ENCODE results near the gene ECHDC1.
"Not testable (repeated sequence)": the region's sequence is repeated elsewhere in the genome, so short reads cannot be mapped to it uniquely, and the experiment has no call there.

Gene ECHDC1

DNA sequence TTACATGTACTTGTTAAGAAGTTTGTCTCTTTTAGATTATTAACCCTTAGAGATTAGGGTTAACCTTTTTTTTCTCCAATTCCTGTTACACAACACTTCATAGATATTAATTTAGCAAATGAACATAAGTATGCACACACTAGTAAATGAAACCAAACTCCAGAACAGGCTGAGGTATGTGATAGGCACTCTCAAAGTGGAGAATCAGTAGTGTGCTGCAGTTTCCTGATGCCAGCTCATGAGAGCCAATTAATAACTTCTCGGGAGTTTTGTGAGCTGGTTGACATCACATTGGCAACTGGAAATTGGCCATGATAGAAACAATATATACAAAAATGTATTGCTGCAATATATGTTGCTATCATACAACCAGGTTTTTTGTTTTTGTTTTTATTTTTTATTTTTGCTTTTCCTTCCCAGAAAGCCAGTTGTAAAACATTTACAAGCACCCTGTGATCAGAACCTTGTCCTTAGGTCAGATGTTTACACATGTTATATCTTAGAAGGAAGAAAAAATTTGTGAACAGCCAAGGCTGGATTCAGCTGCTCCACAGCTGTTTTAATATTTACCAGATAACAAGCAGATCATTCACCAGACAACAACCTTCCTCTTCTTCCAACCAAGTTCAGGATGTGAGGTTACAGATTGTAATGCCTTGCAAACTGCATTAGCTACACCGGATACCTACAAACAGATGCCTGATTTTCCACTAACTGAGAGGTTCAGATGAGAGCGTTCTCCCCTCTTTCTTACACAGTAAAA, 42.4 kb upstream of the ECHDC1 start:
- no peak for DNase-seq

DNA sequence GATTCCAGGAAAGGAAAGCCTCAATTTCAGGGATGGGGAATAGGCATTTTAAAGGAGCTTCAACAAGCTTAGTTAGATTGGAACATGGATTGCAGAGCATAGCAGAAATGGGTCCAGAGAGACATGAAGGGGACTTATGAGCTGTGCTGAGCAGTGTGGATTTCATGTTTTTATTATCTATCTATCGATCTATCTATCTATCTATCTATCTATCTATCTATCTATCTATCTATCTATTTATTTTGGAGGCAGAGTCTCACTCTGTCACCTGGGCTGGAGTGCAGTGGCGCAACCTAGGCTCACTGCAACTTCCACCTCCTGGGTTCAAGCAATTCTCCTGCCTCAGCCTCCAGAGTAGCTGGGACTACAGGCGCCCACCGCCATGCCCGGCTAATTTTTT, 41.4 kb upstream of the ECHDC1 start:
- not testable (repeated sequence) for H2BK5ac ChIP-seq (ENCODE audit: low read depth, low read length, poor library complexity, severe bottlenecking); H2AFZ ChIP-seq (ENCODE audit: low read depth, low read length)
- WGBS, result 86% methylated on average over 5 of the region's 5 CpGs

More for the DNA sequence above, 42.4 kb upstream of the ECHDC1 start:
- Histone ChIP-seq H3K4me1 (ENCODE audit: control insufficient read depth, insufficient read depth, low read depth, low read length) (no peaks in the 10 kb centered on the region), H3K36me3 (ENCODE audit: control insufficient read depth in 1 of 2, insufficient read depth in 2 of 2, low read depth in 1 of 2, low read length in 2 of 2) (no peaks in the 10 kb centered on the region), H2AFZ (ENCODE audit: low read depth, low read length) (no peak overlapping the region), H3K79me1 (replicated peaks; ENCODE audit: low read length, poor library complexity, severe bottlenecking) (no peaks in the 10 kb centered on the region), H3K23ac (ENCODE audit: low read length in 2 of 2) (no peak overlapping the region), H2BK5ac (ENCODE audit: low read depth, low read length, poor library complexity, severe bottlenecking) (no peak overlapping the region), H2BK15ac (ENCODE audit: low read depth, poor library complexity, severe bottlenecking) (no peak overlapping the region), H3K27ac (ENCODE audit: low read length, poor library complexity, severe bottlenecking) (no peak overlapping the region), H4K8ac (ENCODE audit: low read length) (no peak overlapping the region), H2AK5ac (ENCODE audit: low read length, severe bottlenecking) (no peak overlapping the region), H4K91ac (ENCODE audit: low read length) (no peak overlapping the region), H2BK120ac (ENCODE audit: low read depth, low read length) (no peak overlapping the region), H3K9me3 (ENCODE audit: control insufficient read depth, low read length) (no peaks in the 10 kb centered on the region), H3K18ac (ENCODE audit: low read depth in 1 of 2, low read length in 2 of 2) (no peak overlapping the region), H3K9ac (ENCODE audit: low read length) (no peak overlapping the region), H3K4me2 (ENCODE audit: low read length, poor library complexity, severe bottlenecking) (no peak overlapping the region), H3K14ac (ENCODE audit: low read length in 2 of 2) (no peak overlapping the region), H3K27me3 (ENCODE audit: control insufficient read depth in 1 of 2, insufficient read depth in 1 of 2, low read length in 2 of 2) (no peaks in the 10 kb centered on the region), H3K4me3 (ENCODE audit: insufficient read depth in 1 of 2, low read depth in 1 of 2, low read length in 2 of 2) (no peak overlapping the region), H3K4ac (ENCODE audit: low read depth in 1 of 2, low read length in 2 of 2) (no peak overlapping the region), H2BK12ac (ENCODE audit: low read length in 2 of 2) (no peak overlapping the region)
- WGBS, result 100% methylated on average over 1 of the region's 3 CpGs

DNA sequence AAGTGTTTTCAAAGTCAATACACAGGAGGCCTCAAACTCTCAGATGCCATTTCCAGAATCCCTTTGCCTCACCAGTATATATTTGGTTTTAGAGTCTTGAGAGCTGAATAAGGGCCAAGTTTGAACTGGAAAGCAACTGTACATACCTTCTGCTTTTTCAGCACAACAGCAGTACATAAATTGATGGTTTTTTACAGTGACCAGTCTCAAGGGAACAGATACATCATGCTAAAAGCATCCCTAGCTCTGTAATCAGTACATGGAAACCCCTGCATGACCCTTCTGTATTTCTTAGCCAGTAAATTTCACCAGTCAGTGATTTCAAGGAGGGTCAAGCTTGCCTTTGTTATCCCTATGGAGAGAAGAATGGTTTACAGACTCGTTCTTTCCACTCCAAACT, 40.6 kb upstream of the ECHDC1 start:
- Histone ChIP-seq H3K27me3 (ENCODE audit: control insufficient read depth in 1 of 2, insufficient read depth in 1 of 2, low read length in 2 of 2) (no peaks in the 10 kb centered on the region), H3K18ac (ENCODE audit: low read depth in 1 of 2, low read length in 2 of 2) (no peak overlapping the region), H4K8ac (ENCODE audit: low read length) (no peak overlapping the region), H3K4me3 (ENCODE audit: insufficient read depth in 1 of 2, low read depth in 1 of 2, low read length in 2 of 2) (no peak overlapping the region), H3K4me1 (ENCODE audit: control insufficient read depth, insufficient read depth, low read depth, low read length) (no peaks in the 10 kb centered on the region), H3K79me1 (replicated peaks; ENCODE audit: low read length, poor library complexity, severe bottlenecking) (no peaks in the 10 kb centered on the region), H3K27ac (ENCODE audit: low read length, poor library complexity, severe bottlenecking) (no peak overlapping the region), H2BK15ac (ENCODE audit: low read depth, poor library complexity, severe bottlenecking) (no peak overlapping the region), H2AFZ (ENCODE audit: low read depth, low read length) (no peak overlapping the region), H3K4me2 (ENCODE audit: low read length, poor library complexity, severe bottlenecking) (no peak overlapping the region), H2BK120ac (ENCODE audit: low read depth, low read length) (no peak overlapping the region), H3K14ac (ENCODE audit: low read length in 2 of 2) (no peak overlapping the region), H2BK5ac (ENCODE audit: low read depth, low read length, poor library complexity, severe bottlenecking) (no peak overlapping the region), H2BK12ac (ENCODE audit: low read length in 2 of 2) (no peak overlapping the region), H3K4ac (ENCODE audit: low read depth in 1 of 2, low read length in 2 of 2) (no peak overlapping the region), H4K91ac (ENCODE audit: low read length) (no peak overlapping the region), H3K9ac (ENCODE audit: low read length) (no peak overlapping the region), H3K23ac (ENCODE audit: low read length in 2 of 2) (no peak overlapping the region), H3K9me3 (ENCODE audit: control insufficient read depth, low read length) (no peaks in the 10 kb centered on the region), H3K36me3 (ENCODE audit: control insufficient read depth in 1 of 2, insufficient read depth in 2 of 2, low read depth in 1 of 2, low read length in 2 of 2) (no peaks in the 10 kb centered on the region), H2AK5ac (ENCODE audit: low read length, severe bottlenecking) (no peak overlapping the region)
- DNase-seq, result peak; percentile 20
- no CpG with 5 or more reads among the region's 1 CpG for WGBS

More for the DNA sequence above, 41.4 kb upstream of the ECHDC1 start:
- not testable (repeated sequence) for H3K4ac ChIP-seq (ENCODE audit: low read depth in 1 of 2, low read length in 2 of 2); H3K9me3 ChIP-seq (ENCODE audit: control insufficient read depth, low read length); H3K4me1 ChIP-seq (ENCODE audit: control insufficient read depth, insufficient read depth, low read depth, low read length); H3K4me2 ChIP-seq (ENCODE audit: low read length, poor library complexity, severe bottlenecking); H3K18ac ChIP-seq (ENCODE audit: low read depth in 1 of 2, low read length in 2 of 2); H3K23ac ChIP-seq (ENCODE audit: low read length in 2 of 2); H3K36me3 ChIP-seq (ENCODE audit: control insufficient read depth in 1 of 2, insufficient read depth in 2 of 2, low read depth in 1 of 2, low read length in 2 of 2); H2BK12ac ChIP-seq (ENCODE audit: low read length in 2 of 2); H4K8ac ChIP-seq (ENCODE audit: low read length); H3K9ac ChIP-seq (ENCODE audit: low read length); H2AK5ac ChIP-seq (ENCODE audit: low read length, severe bottlenecking); H3K79me1 ChIP-seq (replicated peaks; ENCODE audit: low read length, poor library complexity, severe bottlenecking); H4K91ac ChIP-seq (ENCODE audit: low read length); H2BK15ac ChIP-seq (ENCODE audit: low read depth, poor library complexity, severe bottlenecking); H3K27ac ChIP-seq (ENCODE audit: low read length, poor library complexity, severe bottlenecking); H2BK120ac ChIP-seq (ENCODE audit: low read depth, low read length); H3K14ac ChIP-seq (ENCODE audit: low read length in 2 of 2); DNase-seq; H3K27me3 ChIP-seq (ENCODE audit: control insufficient read depth in 1 of 2, insufficient read depth in 1 of 2, low read length in 2 of 2); H3K4me3 ChIP-seq (ENCODE audit: insufficient read depth in 1 of 2, low read depth in 1 of 2, low read length in 2 of 2)

DNA sequence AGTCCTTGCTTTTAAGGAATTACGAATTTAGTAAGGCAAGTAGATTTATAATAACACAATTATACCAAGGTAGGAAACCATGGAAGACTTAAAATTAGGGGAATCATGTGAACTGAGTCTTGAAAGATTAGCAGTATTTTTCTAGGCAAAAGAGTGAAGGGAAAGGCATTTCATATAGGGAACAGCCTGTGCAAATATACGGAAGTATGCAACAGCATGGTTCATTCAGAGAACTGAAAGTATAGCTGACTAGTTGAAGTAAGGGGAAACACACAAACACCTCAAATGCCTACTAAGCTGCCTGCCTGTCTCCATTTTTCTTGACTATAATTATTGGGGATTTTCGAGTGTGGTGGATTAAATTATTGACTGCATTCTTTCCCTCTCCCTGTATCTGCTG, 39.0 kb upstream of the ECHDC1 start:
- no peaks in the 10 kb centered on the region for H3K9me3 ChIP-seq (ENCODE audit: control insufficient read depth, low read length)
- H4K91ac ChIP-seq (ENCODE audit: low read length), result no peak overlapping the region
- no peak overlapping the region for H2BK120ac ChIP-seq (ENCODE audit: low read depth, low read length)
- no peak overlapping the region for H3K4ac ChIP-seq (ENCODE audit: low read depth in 1 of 2, low read length in 2 of 2)
- no peak overlapping the region for H3K27ac ChIP-seq (ENCODE audit: low read length, poor library complexity, severe bottlenecking)
- H3K23ac ChIP-seq (ENCODE audit: low read length in 2 of 2), result no peak overlapping the region
- H2AK5ac ChIP-seq (ENCODE audit: low read length, severe bottlenecking), result no peak overlapping the region
- H3K4me3 ChIP-seq (ENCODE audit: insufficient read depth in 1 of 2, low read depth in 1 of 2, low read length in 2 of 2), result no peak overlapping the region
- H3K4me2 ChIP-seq (ENCODE audit: low read length, poor library complexity, severe bottlenecking), result no peak overlapping the region
- no peaks in the 10 kb centered on the region for H3K36me3 ChIP-seq (ENCODE audit: control insufficient read depth in 1 of 2, insufficient read depth in 2 of 2, low read depth in 1 of 2, low read length in 2 of 2)
- no peak overlapping the region for H3K18ac ChIP-seq (ENCODE audit: low read depth in 1 of 2, low read length in 2 of 2)
- H2AFZ ChIP-seq (ENCODE audit: low read depth, low read length), result no peak overlapping the region
- no peak overlapping the region for H3K9ac ChIP-seq (ENCODE audit: low read length)
- H3K27me3 ChIP-seq (ENCODE audit: control insufficient read depth in 1 of 2, insufficient read depth in 1 of 2, low read length in 2 of 2), result no peaks in the 10 kb centered on the region
- WGBS, result 90% methylated on average over 2 of the region's 3 CpGs
- H2BK12ac ChIP-seq (ENCODE audit: low read length in 2 of 2), result no peak overlapping the region
- H3K4me1 ChIP-seq (ENCODE audit: control insufficient read depth, insufficient read depth, low read depth, low read length), result no peaks in the 10 kb centered on the region
- no peak for DNase-seq
- H4K8ac ChIP-seq (ENCODE audit: low read length), result no peak overlapping the region
- H2BK5ac ChIP-seq (ENCODE audit: low read depth, low read length, poor library complexity, severe bottlenecking), result no peak overlapping the region
- no peaks in the 10 kb centered on the region for H3K79me1 ChIP-seq (replicated peaks; ENCODE audit: low read length, poor library complexity, severe bottlenecking)
- H3K14ac ChIP-seq (ENCODE audit: low read length in 2 of 2), result no peak overlapping the region
- no peak overlapping the region for H2BK15ac ChIP-seq (ENCODE audit: low read depth, poor library complexity, severe bottlenecking)
